GM12878 (cell line): Measurements from ENCODE around the gene GANC.

Experiments used
- BRCA1 ChIP-seq: IDR thresholded peaks from 2 replicates; pipeline ENCODE4 v1.6.1; 2011; ENCODE audit warnings: low read depth, low read length, improper control_type of control experiment
- CHD2 ChIP-seq: IDR thresholded peaks from 2 replicates; pipeline ENCODE4 v1.6.1; 2011; ENCODE audit warnings: low read depth, low read length, improper control_type of control experiment, borderline replicate concordance
- CTCF ChIP-seq, 3 experiments: IDR thresholded peaks in 2 of 3; conservative IDR thresholded peaks in 1 of 3; 2 replicates each; pipeline ENCODE4 v1.5.1; 2011; ENCODE audit warnings: low read depth in 3 of 3, low read length in 3 of 3, mild to moderate bottlenecking in 3 of 3, control low read depth in 2 of 3, moderate library complexity in 2 of 3, inconsistent platforms in 1 of 3, mixed read lengths in 1 of 3; ENCODE audit not compliant: control insufficient read depth in 2 of 3, insufficient read depth in 1 of 3; ENCODE audit errors: extremely low read depth in 1 of 3
- HDAC2 ChIP-seq: fragments of 200-600 bp; sonication (generic); IDR thresholded peaks from 2 replicates; pipeline ENCODE4 v1.6.1; 2017
- PAX5 ChIP-seq: IDR thresholded peaks from 2 replicates; pipeline ENCODE4 v1.6.1; 2011; ENCODE audit warnings: low read depth, low read length, borderline replicate concordance
- USF1 ChIP-seq: IDR thresholded peaks from 2 replicates; pipeline ENCODE4 v1.6.1; 2011; ENCODE audit warnings: borderline replicate concordance, low read depth, mild to moderate bottlenecking, moderate library complexity, mixed read lengths, low read length; ENCODE audit not compliant: insufficient read depth; ENCODE audit errors: extremely low read length
- YY1 ChIP-seq: IDR thresholded peaks from 2 replicates; pipeline ENCODE4 v1.6.1; 2011; ENCODE audit warnings: low read depth, mild to moderate bottlenecking, low read length
- TF ChIP-seq, protein P1 (sequence below): IDR thresholded peaks from 2 replicates; pipeline ENCODE4 v1.6.1; 2012; ENCODE audit warnings: low read depth, low read length, improper control_type of control experiment
- TF ChIP-seq, protein P2 (sequence below): IDR thresholded peaks from 2 replicates; pipeline ENCODE4 v1.6.1; 2011; ENCODE audit warnings: low read depth, low read length, improper control_type of control experiment, borderline replicate concordance

DNA sequence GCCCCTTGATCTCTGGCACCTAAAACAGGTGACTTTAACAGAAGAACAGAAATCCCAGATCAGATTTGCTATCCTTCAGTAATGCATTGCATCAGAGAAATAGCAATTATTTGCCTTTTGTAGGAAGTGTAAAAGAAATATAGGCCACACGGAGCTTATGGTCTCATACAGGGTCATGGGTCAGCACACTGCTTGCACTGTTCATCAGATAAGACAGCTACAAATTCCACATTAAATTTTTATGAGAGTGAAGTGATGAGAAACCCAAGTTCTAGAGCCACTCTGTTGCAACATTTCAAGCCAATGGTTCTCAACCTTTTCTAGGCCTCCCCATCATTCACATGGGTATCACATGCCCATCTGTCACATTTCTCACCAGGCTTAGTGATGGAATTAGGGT lies 33.7 kb downstream of the GANC start:
- no peak for TF ChIP-seq HDAC2
- TF ChIP-seq CTCF (IDR thresholded peaks at IDR 0.05 in 2 of 3, conservative IDR thresholded peaks at IDR 0.05 in 1 of 3; ENCODE audit: control insufficient read depth in 2 of 3, extremely low read depth in 1 of 3, insufficient read depth in 1 of 3, low read depth in 3 of 3, low read length in 3 of 3), result no peak
- no peak for TF ChIP-seq YY1
- TF ChIP-seq, protein P1, sequence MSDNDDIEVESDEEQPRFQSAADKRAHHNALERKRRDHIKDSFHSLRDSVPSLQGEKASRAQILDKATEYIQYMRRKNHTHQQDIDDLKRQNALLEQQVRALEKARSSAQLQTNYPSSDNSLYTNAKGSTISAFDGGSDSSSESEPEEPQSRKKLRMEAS, result no peak
- TF ChIP-seq PAX5, result no peak
- TF ChIP-seq, protein P2, sequence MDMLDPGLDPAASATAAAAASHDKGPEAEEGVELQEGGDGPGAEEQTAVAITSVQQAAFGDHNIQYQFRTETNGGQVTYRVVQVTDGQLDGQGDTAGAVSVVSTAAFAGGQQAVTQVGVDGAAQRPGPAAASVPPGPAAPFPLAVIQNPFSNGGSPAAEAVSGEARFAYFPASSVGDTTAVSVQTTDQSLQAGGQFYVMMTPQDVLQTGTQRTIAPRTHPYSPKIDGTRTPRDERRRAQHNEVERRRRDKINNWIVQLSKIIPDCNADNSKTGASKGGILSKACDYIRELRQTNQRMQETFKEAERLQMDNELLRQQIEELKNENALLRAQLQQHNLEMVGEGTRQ, result no peak
- no peak for TF ChIP-seq USF1
- no peak for TF ChIP-seq CHD2
- TF ChIP-seq BRCA1, result no peak
